Activated CD4-positive, alpha-beta T cell treated with anti-CD3 and anti-CD28 coated beads, Interleukin-2, amount 50 U/mL, for 24 hours (primary cell): Measurements from ENCODE around the gene TMEM121.

ENCODE experiments used
- DNase-seq, 2 donors: peaks; one replicate each; pipeline ENCODE4 v3.0.0-alpha.2; 2020; ENCODE audit warnings: low read depth in 1 of 2, low spot score in 1 of 2

Gene TMEM121

GRCh38 chr14:105525861-105526775 is at the start of gene TMEM121:
TMEM121 (plus strand) TSS chr14:105526583; CDS start chr14:105528835, 2,252 bp downstream.
- no peak for DNase-seq

DNA sequence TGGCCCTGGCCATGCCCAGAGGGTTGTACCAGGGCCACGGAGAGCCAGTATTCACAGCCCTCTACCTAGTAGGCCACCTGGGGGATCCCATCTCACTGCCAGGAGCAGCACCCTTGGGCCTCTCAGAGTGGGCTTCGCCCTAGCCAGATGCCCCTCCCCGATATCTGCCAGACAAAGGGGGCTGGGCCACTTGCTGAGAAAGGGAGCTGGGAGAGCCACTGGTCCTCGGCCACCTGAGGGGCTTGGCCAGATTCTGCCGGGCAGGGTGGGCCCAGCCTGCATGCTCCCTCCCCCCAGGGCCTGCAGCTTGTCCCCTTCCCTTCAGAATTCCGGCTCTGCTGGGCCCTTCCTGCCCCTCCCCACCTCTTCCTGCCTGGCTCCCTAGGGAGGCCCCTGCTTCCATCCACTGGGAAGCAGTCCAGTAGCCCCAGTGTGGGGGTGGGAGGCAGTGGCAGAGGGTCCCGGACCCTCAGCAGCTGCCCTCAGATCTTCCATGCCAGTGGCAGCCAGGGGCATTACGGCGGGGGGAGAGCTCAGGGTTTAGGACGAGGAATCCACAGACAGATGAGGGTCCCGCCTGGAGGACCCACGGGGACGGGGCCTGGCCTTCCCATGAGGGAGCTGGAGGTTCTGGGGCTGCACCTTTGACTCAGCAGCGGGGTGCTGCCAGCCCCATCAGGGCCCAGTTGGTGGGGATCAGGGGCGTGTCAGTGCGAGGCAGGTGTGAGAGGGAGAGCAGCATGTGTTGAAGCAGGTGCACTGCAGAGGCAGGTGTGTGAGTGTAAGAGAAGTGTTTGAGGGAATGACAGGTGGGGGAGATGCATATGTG is 49.3 kb upstream of the TMEM121 start:
- DNase-seq = no peak

- DNase-seq = no peak
Measured at GRCh38 chr14:105477660-105478397, 48.6 kb upstream of the TMEM121 start.

DNA sequence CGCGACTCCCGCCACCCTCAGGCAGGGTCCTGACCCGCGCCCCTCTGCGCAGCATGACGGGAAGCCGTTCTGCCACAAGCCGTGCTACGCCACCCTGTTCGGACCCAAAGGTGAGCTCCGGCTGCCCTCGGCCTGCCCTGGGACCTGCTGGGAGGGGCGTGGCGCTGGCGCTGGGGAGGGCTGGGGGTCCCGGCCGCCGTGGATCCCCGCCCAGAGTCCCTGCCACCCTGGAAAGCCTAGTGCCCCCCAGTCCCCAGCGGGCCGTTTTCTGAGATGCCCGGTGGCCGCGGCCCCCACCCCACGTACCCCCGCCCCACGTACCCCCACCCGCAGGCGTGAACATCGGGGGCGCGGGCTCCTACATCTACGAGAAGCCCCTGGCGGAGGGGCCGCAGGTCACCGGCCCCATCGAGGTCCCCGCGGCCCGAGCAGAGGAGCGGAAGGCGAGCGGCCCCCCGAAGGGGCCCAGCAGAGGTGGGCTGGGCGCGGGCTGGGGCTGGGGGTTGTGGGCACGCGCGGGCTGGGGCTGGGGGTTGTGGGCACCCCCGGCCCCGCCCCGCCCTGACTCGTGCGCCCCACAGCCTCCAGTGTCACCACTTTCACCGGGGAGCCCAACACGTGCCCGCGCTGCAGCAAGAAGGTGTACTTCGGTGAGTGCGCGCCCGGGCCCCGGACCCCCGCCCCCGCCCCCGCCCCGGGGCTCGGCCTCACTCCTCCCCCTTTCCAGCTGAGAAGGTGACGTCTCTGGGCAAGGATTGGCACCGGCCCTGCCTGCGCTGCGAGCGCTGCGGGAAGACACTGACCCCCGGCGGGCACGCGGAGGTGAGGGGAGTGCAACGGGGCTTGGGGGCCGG is 47.8 kb upstream of the TMEM121 start:
- DNase-seq = no peak

- DNase-seq = no peak
Measured at GRCh38 chr14:105479431-105480158, 46.8 kb upstream of the TMEM121 start.

- no peak for DNase-seq
Measured at GRCh38 chr14:105480199-105480746, 46.1 kb upstream of the TMEM121 start.

GRCh38 chr14:105480807-105481801 is 45.3 kb upstream of the TMEM121 start:
- DNase-seq = peak; percentile 80 to 91

DNA sequence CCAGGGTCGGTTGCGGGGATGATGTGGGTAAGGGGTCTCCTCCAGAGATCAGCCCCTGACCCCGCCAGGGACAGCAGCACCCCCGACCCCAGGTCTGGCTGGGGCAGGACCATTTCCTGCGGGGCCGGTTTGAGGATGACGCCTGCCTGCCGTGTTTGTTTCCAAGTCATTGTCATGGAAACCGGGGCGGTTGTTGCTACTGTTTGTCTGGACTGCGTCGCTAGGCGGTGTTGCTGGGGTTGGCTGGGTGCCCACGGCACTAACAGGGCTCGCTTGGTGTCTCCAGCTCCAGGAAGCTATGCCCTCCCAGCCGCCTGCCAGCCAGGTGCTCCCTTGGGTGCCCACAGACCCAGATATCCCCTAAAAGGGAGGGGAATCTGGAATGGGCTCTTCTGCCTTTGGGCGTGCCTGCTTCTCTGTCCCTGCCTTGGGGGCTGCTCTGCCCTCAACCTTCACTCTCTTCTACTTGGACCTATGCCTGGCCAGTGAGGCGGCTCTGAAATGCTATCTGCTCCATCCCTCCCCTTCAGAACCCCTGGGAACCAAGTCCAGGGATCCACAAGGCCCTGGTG is 44.4 kb upstream of the TMEM121 start:
- DNase-seq = peak; percentile 71 to 91

DNA sequence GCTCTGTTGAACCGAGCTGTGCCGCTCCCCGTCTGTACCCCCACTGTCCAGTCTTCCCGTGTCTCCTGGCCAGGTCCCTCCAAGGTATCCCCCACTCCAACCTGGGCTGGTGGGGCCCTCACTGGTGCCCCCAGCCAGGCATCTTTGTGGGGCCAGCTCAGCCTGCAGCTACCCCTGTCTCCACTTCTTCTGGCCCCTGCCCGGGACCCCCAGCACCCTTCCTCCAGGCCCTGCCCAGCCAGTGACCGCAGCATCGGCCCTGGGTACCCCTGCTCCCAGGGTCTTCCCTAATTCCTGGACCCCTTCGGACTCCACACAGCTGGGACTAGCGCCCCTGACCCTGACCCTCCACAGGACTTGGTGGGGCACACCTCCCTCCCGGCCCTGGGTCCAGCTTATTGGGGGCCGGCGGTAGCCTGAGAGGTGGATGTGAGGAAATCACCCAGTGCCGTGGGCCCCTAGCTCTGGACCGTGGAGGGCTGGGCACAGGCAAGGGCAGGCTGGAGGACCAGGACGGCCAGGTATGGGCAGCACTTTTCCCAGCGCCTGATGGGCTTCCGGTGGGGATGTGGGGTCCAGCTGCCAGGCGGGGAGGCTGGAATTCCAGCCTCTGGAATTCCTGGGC is 43.8 kb upstream of the TMEM121 start:
- DNase-seq = no peak

GRCh38 chr14:105483300-105484068 is 42.9 kb upstream of the TMEM121 start:
- no peak for DNase-seq

DNA sequence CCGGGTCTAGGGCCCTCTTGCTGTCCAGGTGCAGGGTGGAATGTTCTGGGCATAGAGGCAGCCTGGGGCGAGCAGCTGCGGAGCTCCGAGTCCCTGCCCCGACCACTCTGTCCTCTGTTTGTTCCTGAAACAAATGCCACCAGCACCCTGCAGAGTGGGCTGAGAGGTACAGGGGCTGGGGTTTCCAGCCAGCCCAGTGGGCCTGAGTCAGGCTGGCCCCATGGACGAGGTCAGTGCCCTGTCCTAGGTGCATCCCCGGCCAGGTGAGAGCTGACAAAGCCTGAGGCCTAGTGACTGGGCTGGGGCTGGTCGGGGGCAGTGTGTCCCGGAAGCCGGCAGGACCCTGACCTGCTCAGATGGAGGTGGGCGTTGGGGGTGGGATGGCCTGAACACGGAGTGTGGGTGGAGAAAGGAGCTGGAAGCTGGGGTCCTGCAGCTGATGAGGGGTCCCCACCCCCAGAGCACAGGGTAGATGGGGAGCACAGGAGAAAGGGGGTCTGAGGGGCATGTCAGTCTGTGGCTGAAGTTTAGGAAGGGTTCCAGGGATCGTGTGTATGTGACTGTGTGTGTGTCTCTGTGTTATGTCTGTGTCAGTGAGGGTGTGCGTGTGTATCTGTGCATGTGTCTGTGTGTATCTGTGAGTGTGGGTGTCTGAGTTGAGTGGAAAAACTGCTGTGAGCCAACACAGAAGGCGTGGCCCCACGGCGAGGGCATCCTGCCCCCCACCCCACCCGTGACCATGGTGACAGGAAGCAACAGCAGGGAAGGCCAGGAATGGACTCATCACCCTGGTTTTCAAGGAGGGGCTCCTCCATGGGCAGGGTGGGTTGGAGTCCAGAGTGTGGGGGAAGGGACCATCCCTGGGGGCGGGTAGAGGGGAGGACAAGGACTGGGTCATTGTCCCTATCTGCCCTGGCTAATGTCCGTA is 42.0 kb upstream of the TMEM121 start:
- DNase-seq = no peak

- no peak for DNase-seq
Measured at GRCh38 chr14:105484997-105485393, 41.4 kb upstream of the TMEM121 start.

DNA sequence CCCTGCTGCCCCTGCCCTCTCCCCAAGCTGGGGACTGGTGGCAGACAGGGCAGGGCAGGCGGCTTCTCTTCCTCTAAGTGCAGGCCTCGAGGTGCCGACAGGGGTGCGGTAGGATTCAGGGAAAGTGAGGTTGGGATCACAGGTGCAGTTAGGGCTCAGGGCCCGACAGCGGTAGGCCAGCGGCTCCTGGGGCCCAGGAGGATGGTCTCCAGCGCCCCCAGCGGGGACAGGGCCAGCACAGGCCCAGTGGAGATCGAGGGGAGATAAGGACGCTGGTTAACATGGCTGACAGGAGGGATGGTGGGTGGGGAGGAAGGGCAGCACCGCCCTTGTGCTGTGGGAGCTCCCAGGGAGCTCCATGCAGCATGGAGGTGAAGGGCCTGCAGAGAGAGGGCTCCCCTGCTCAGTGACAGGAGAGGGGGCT is 40.6 kb upstream of the TMEM121 start:
- DNase-seq = no peak

- no peak for DNase-seq
Measured at GRCh38 chr14:105486163-105486973, 40.0 kb upstream of the TMEM121 start, which contains the start of gene CRIP1. CRIP1 (plus strand) TSS chr14:105486886; CDS start chr14:105487260, 374 bp downstream.
